ENCODE data around the gene CNTNAP5.

The CNTNAP5 gene

DNA sequence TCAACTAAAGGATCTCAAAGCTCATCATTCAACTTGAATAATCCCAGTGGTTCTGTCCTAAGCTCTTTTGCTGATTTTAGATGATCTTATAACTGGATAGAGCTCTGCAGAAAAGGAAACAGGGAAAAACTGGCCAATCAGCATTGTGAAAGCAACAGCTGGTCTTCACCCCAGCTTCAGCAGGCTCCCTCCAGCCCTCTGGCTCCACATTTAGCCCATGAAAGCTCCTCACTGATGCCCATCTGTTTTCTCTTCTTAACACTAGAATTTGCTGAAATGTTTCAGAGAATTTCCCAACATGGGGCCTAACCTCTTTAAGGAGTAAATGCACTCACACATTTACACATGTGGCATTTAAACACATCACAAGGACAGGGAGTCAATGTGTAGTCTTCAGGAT, 223.3 kb downstream of the CNTNAP5 start:
- Histone ChIP-seq H3K4me3 (ENCODE audit: low read depth, low read length) (no peak overlapping the region), H3K36me3 (ENCODE audit: control insufficient read depth, insufficient read depth, low read length) (no peaks in the 10 kb centered on the region), H3K79me2 (no peaks in the 10 kb centered on the region), H3K9ac (no peak overlapping the region), H3K27ac (no peak overlapping the region), H2AFZ (no peak overlapping the region), H3K4me2 (ENCODE audit: low read length) (no peak overlapping the region), H3K27me3 (ENCODE audit: control insufficient read depth, insufficient read depth, low read length) (no peaks in the 10 kb centered on the region), H3K4me1 (no peaks in the 10 kb centered on the region), H3K9me3 (ENCODE audit: control insufficient read depth, low read length) (no peaks in the 10 kb centered on the region)
- TF ChIP-seq, protein P1, sequence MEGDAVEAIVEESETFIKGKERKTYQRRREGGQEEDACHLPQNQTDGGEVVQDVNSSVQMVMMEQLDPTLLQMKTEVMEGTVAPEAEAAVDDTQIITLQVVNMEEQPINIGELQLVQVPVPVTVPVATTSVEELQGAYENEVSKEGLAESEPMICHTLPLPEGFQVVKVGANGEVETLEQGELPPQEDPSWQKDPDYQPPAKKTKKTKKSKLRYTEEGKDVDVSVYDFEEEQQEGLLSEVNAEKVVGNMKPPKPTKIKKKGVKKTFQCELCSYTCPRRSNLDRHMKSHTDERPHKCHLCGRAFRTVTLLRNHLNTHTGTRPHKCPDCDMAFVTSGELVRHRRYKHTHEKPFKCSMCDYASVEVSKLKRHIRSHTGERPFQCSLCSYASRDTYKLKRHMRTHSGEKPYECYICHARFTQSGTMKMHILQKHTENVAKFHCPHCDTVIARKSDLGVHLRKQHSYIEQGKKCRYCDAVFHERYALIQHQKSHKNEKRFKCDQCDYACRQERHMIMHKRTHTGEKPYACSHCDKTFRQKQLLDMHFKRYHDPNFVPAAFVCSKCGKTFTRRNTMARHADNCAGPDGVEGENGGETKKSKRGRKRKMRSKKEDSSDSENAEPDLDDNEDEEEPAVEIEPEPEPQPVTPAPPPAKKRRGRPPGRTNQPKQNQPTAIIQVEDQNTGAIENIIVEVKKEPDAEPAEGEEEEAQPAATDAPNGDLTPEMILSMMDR (IDR thresholded peaks at IDR 0.05): no peak

DNA sequence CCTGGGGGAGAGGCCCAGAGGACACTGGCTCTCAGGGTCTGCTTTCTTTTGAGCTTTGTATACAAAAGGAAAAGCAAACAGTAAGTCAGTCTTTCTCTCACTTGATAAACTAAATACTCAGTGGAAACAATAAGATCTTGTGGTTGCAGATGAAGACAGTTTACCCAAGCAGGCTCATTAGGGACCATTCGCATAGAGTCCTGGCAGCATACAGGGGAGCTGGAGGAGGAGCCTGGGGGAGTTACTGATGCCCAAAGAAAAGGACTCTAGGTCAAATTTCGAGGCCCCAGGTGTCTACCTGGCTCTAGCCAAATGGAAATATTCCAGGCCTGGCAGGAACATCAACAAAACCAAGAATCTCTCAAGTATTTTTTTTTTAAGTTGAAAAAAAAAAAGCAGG, 225.3 kb downstream of the CNTNAP5 start:
- no peaks in the 10 kb centered on the region for H3K36me3 ChIP-seq (ENCODE audit: control insufficient read depth, insufficient read depth, low read length)
- no peak overlapping the region for H3K9ac ChIP-seq
- no peak overlapping the region for H2AFZ ChIP-seq
- no peak overlapping the region for H3K27ac ChIP-seq
- no peaks in the 10 kb centered on the region for H3K4me1 ChIP-seq
- H3K27me3 ChIP-seq (ENCODE audit: control insufficient read depth, insufficient read depth, low read length): no peaks in the 10 kb centered on the region
- TF ChIP-seq, protein P1 (IDR thresholded peaks at IDR 0.05): no peak
- H3K79me2 ChIP-seq: no peaks in the 10 kb centered on the region
- no peak overlapping the region for H3K4me2 ChIP-seq (ENCODE audit: low read length)
- H3K9me3 ChIP-seq (ENCODE audit: control insufficient read depth, low read length): no peaks in the 10 kb centered on the region
- no peak overlapping the region for H3K4me3 ChIP-seq (ENCODE audit: low read depth, low read length)

DNA sequence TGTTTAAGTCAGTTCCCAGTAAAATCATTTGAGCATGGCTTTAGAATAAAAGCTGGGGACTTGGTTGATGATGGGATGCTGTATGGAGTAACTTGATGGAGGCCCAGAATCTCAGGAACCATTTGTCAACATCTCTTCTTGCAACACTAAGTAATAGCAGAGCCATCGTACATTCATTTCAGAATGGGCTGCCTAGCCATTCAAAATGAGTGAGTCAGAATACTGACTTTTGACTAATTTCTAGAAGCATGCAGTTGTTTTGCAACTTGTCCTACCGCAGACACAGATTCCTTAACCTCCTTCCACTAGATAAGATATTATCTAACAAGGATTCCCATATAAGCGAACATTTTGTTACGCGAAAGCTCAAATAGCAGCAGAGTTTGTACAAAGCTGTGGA, 229.5 kb downstream of the CNTNAP5 start:
- Histone ChIP-seq H3K9ac (no peak overlapping the region), H3K27me3 (ENCODE audit: control insufficient read depth, insufficient read depth, low read length) (no peaks in the 10 kb centered on the region), H3K4me2 (ENCODE audit: low read length) (no peak overlapping the region), H3K27ac (no peak overlapping the region), H3K4me3 (ENCODE audit: low read depth, low read length) (no peak overlapping the region), H3K9me3 (ENCODE audit: control insufficient read depth, low read length) (no peaks in the 10 kb centered on the region), H3K79me2 (no peaks in the 10 kb centered on the region), H2AFZ (no peak overlapping the region), H3K36me3 (ENCODE audit: control insufficient read depth, insufficient read depth, low read length) (no peaks in the 10 kb centered on the region), H3K4me1 (no peaks in the 10 kb centered on the region)
- TF ChIP-seq, protein P1 (IDR thresholded peaks at IDR 0.05): no peak

GRCh38 chr2:124257120-124257519, 232.0 kb downstream of the CNTNAP5 start:
- no peak overlapping the region for H2AFZ ChIP-seq
- no peaks in the 10 kb centered on the region for H3K27me3 ChIP-seq (ENCODE audit: control insufficient read depth, insufficient read depth, low read length)
- H3K4me1 ChIP-seq: no peaks in the 10 kb centered on the region
- H3K4me2 ChIP-seq (ENCODE audit: low read length): no peak overlapping the region
- H3K27ac ChIP-seq: no peak overlapping the region
- H3K36me3 ChIP-seq (ENCODE audit: control insufficient read depth, insufficient read depth, low read length): no peaks in the 10 kb centered on the region
- no peak overlapping the region for H3K4me3 ChIP-seq (ENCODE audit: low read depth, low read length)
- TF ChIP-seq, protein P1 (IDR thresholded peaks at IDR 0.05): no peak
- H3K9me3 ChIP-seq (ENCODE audit: control insufficient read depth, low read length): no peaks in the 10 kb centered on the region
- no peaks in the 10 kb centered on the region for H3K79me2 ChIP-seq
- H3K9ac ChIP-seq: no peak overlapping the region

GRCh38 chr2:124258140-124258880, 233.2 kb downstream of the CNTNAP5 start:
- H3K9ac ChIP-seq: no peak overlapping the region
- TF ChIP-seq, protein P1 (IDR thresholded peaks at IDR 0.05): no peak
- no peaks in the 10 kb centered on the region for H3K36me3 ChIP-seq (ENCODE audit: control insufficient read depth, insufficient read depth, low read length)
- H3K79me2 ChIP-seq: no peaks in the 10 kb centered on the region
- no peak overlapping the region for H3K27ac ChIP-seq
- H3K4me1 ChIP-seq: no peaks in the 10 kb centered on the region
- H3K4me2 ChIP-seq (ENCODE audit: low read length): no peak overlapping the region
- no peaks in the 10 kb centered on the region for H3K27me3 ChIP-seq (ENCODE audit: control insufficient read depth, insufficient read depth, low read length)
- H2AFZ ChIP-seq: no peak overlapping the region
- H3K4me3 ChIP-seq (ENCODE audit: low read depth, low read length): no peak overlapping the region
- H3K9me3 ChIP-seq (ENCODE audit: control insufficient read depth, low read length): no peaks in the 10 kb centered on the region
